ENCODE data around the gene SCO2. TPM values are rescaled to one million over a fixed set of nuclear protein-coding genes. Genes with fewer than 3 reads are reported as not detected.

SCO2 gene
- total and polyA plus RNA-seq, 5 donors from 2014 or later, result 6.4 to 14.6 (median 8.2) TPM

- no peak for ATAC-seq (ENCODE audit: low read depth in 2 of 2)
- Mint-ChIP-seq H3K27ac (no peak overlapping the region), H3K36me3 (peaks cover 25% of the 10 kb centered on the region), H3K4me3 (no peak overlapping the region), H3K4me1 (peaks cover 0 to 2% (median 0%) of the 10 kb centered on the region in 4 donors), H3K27me3 (peaks cover 4% of the 10 kb centered on the region), H3K9me3 (no peaks in the 10 kb centered on the region)
- Histone ChIP-seq H3K36me3 (ENCODE audit: control insufficient read depth, insufficient read depth, low read length) (peaks cover 36% of the 10 kb centered on the region), H3K4me1 (ENCODE audit: control insufficient read depth, insufficient read depth, low read length, poor library complexity, severe bottlenecking) (no peaks in the 10 kb centered on the region), H3K27me3 (ENCODE audit: control insufficient read depth, insufficient read depth, low read length) (no peaks in the 10 kb centered on the region), H3K27ac (ENCODE audit: insufficient read depth, low read length, poor library complexity, severe bottlenecking) (no peak overlapping the region), H3K4me3 (ENCODE audit: low read depth, low read length) (no peak overlapping the region), H3K9me3 (ENCODE audit: control insufficient read depth in 2 of 2, low read length in 2 of 2) (no peaks in the 10 kb centered on the region)
- no peak for DNase-seq
Measured at GRCh38 chr22:50569041-50569459, 43.7 kb upstream of the SCO2 start.

GRCh38 chr22:50568626-50569025 lies 43.2 kb upstream of the SCO2 start:
- H3K36me3 Mint-ChIP-seq, result peaks cover 25% of the 10 kb centered on the region
- H3K9me3 ChIP-seq (ENCODE audit: control insufficient read depth in 2 of 2, low read length in 2 of 2), result no peaks in the 10 kb centered on the region
- no peak overlapping the region for H3K4me3 Mint-ChIP-seq
- no peak overlapping the region for H3K4me3 ChIP-seq (ENCODE audit: low read depth, low read length)
- DNase-seq (no peak), ATAC-seq (ENCODE audit: low read depth in 2 of 2) (no peak)
- H3K9me3 Mint-ChIP-seq, result no peaks in the 10 kb centered on the region
- H3K36me3 ChIP-seq (ENCODE audit: control insufficient read depth, insufficient read depth, low read length), result peaks cover 35% of the 10 kb centered on the region
- H3K4me1 ChIP-seq (ENCODE audit: control insufficient read depth, insufficient read depth, low read length, poor library complexity, severe bottlenecking), result peaks cover 2% of the 10 kb centered on the region
- H3K27ac ChIP-seq (ENCODE audit: insufficient read depth, low read length, poor library complexity, severe bottlenecking), result no peak overlapping the region
- no peak overlapping the region for H3K27ac Mint-ChIP-seq
- H3K4me1 Mint-ChIP-seq, result peaks cover 0 to 5% (median 2%) of the 10 kb centered on the region in 4 donors
- peaks cover 4% of the 10 kb centered on the region for H3K27me3 Mint-ChIP-seq
- H3K27me3 ChIP-seq (ENCODE audit: control insufficient read depth, insufficient read depth, low read length), result no peaks in the 10 kb centered on the region

GRCh38 chr22:50567721-50568252 lies 42.4 kb upstream of the SCO2 start:
- peaks cover 10% of the 10 kb centered on the region for H3K4me1 ChIP-seq (ENCODE audit: control insufficient read depth, insufficient read depth, low read length, poor library complexity, severe bottlenecking)
- no peaks in the 10 kb centered on the region for H3K9me3 Mint-ChIP-seq
- no peaks in the 10 kb centered on the region for H3K9me3 ChIP-seq (ENCODE audit: control insufficient read depth in 2 of 2, low read length in 2 of 2)
- H3K36me3 Mint-ChIP-seq, result peaks cover 25% of the 10 kb centered on the region
- H3K36me3 ChIP-seq (ENCODE audit: control insufficient read depth, insufficient read depth, low read length), result peaks cover 35% of the 10 kb centered on the region
- no peak for DNase-seq
- H3K27ac Mint-ChIP-seq, result no peak overlapping the region
- peaks cover 6% of the 10 kb centered on the region for H3K27me3 Mint-ChIP-seq
- no peak overlapping the region for H3K27ac ChIP-seq (ENCODE audit: insufficient read depth, low read length, poor library complexity, severe bottlenecking)
- no peak for ATAC-seq (ENCODE audit: low read depth in 2 of 2)
- peaks cover 0 to 13% (median 8%) of the 10 kb centered on the region in 4 donors for H3K4me1 Mint-ChIP-seq
- no peak overlapping the region for H3K4me3 Mint-ChIP-seq
- H3K27me3 ChIP-seq (ENCODE audit: control insufficient read depth, insufficient read depth, low read length), result no peaks in the 10 kb centered on the region
- H3K4me3 ChIP-seq (ENCODE audit: low read depth, low read length), result no peak overlapping the region

- DNase-seq (no peak), ATAC-seq (ENCODE audit: low read depth in 2 of 2) (no peak)
- peak overlapping the region in 2 of 4 donors; percentile 26 to 95 for H3K4me3 Mint-ChIP-seq
- Histone ChIP-seq H3K4me1 (ENCODE audit: control insufficient read depth, insufficient read depth, low read length, poor library complexity, severe bottlenecking) (peaks cover 10% of the 10 kb centered on the region), H3K27ac (ENCODE audit: insufficient read depth, low read length, poor library complexity, severe bottlenecking) (no peak overlapping the region), H3K27me3 (ENCODE audit: control insufficient read depth, insufficient read depth, low read length) (no peaks in the 10 kb centered on the region), H3K4me3 (ENCODE audit: low read depth, low read length) (no peak overlapping the region), H3K9me3 (ENCODE audit: control insufficient read depth in 2 of 2, low read length in 2 of 2) (no peaks in the 10 kb centered on the region), H3K36me3 (ENCODE audit: control insufficient read depth, insufficient read depth, low read length) (peaks cover 9% of the 10 kb centered on the region)
- H3K4me1 Mint-ChIP-seq, result peaks cover 0 to 23% (median 15%) of the 10 kb centered on the region in 4 donors
- no peak overlapping the region for H3K27ac Mint-ChIP-seq
- peaks cover 0 to 2% (median 0%) of the 10 kb centered on the region in 7 donors for H3K9me3 Mint-ChIP-seq
- H3K36me3 Mint-ChIP-seq, result peaks cover 3% of the 10 kb centered on the region
- peaks cover 20% of the 10 kb centered on the region for H3K27me3 Mint-ChIP-seq
Measured at GRCh38 chr22:50564289-50564688, 38.9 kb upstream of the SCO2 start.

GRCh38 chr22:50563413-50564160 lies 38.2 kb upstream of the SCO2 start:
- peaks cover 20% of the 10 kb centered on the region for H3K27me3 Mint-ChIP-seq
- H3K36me3 Mint-ChIP-seq, result peaks cover 3% of the 10 kb centered on the region
- H3K36me3 ChIP-seq (ENCODE audit: control insufficient read depth, insufficient read depth, low read length), result peaks cover 2% of the 10 kb centered on the region
- H3K4me1 ChIP-seq (ENCODE audit: control insufficient read depth, insufficient read depth, low read length, poor library complexity, severe bottlenecking), result peaks cover 10% of the 10 kb centered on the region
- peaks cover 0 to 23% (median 15%) of the 10 kb centered on the region in 4 donors for H3K4me1 Mint-ChIP-seq
- H3K9me3 ChIP-seq (ENCODE audit: control insufficient read depth in 2 of 2, low read length in 2 of 2), result no peaks in the 10 kb centered on the region
- peaks cover 0 to 2% (median 0%) of the 10 kb centered on the region in 7 donors for H3K9me3 Mint-ChIP-seq
- ATAC-seq (ENCODE audit: low read depth in 2 of 2) (no peak), DNase-seq (no peak)
- peak overlapping the region; percentile 69 for H3K4me3 ChIP-seq (ENCODE audit: low read depth, low read length)
- peak overlapping the region; percentile 55 for H3K27ac ChIP-seq (ENCODE audit: insufficient read depth, low read length, poor library complexity, severe bottlenecking)
- no peaks in the 10 kb centered on the region for H3K27me3 ChIP-seq (ENCODE audit: control insufficient read depth, insufficient read depth, low read length)
- H3K4me3 Mint-ChIP-seq, result peak overlapping the region; percentile 92 to 95 (median 94)
- peak overlapping the region; percentile 88 to 94 (median 90) for H3K27ac Mint-ChIP-seq

GRCh38 chr22:50562523-50563412 lies 37.4 kb upstream of the SCO2 start, which contains the start of gene SYCE3:
Gene SYCE3, minus strand, starts transcription at chr22:50562919. Its CDS starts 6,514 bp downstream, at chr22:50556405.
- Histone ChIP-seq H3K27me3 (ENCODE audit: control insufficient read depth, insufficient read depth, low read length) (no peaks in the 10 kb centered on the region), H3K4me3 (ENCODE audit: low read depth, low read length) (peak within 1 kb of the TSS; percentile 69), H3K9me3 (ENCODE audit: control insufficient read depth in 2 of 2, low read length in 2 of 2) (no peaks in the 10 kb centered on the region), H3K4me1 (ENCODE audit: control insufficient read depth, insufficient read depth, low read length, poor library complexity, severe bottlenecking) (peaks cover 10% of the 10 kb centered on the region), H3K27ac (ENCODE audit: insufficient read depth, low read length, poor library complexity, severe bottlenecking) (peak within 1 kb of the TSS; percentile 55), H3K36me3 (ENCODE audit: control insufficient read depth, insufficient read depth, low read length) (no peaks in the 10 kb centered on the region)
- Mint-ChIP-seq H3K4me3 (peak within 1 kb of the TSS; percentile 92 to 95 (median 94)), H3K27me3 (peaks cover 22% of the 10 kb centered on the region), H3K36me3 (peaks cover 2% of the 10 kb centered on the region), H3K4me1 (peaks cover 0 to 23% (median 15%) of the 10 kb centered on the region in 4 donors), H3K9me3 (peaks cover 0 to 2% (median 0%) of the 10 kb centered on the region in 7 donors), H3K27ac (peak within 1 kb of the TSS; percentile 88 to 94 (median 90))
- ATAC-seq (ENCODE audit: low read depth in 2 of 2), result peak; percentile 97 to 98
- peak; percentile 95 to 96 (median 96) for DNase-seq
